Neutrophil (primary cell): Measurements from ENCODE around the gene PASK.

Experiments used
- H3K27ac ChIP-seq: fragments of 200-600 bp; sonication (generic); 2 replicates; pipeline ENCODE4 v1.5.1; 2016; ENCODE audit warnings: mild to moderate bottlenecking, moderate library complexity
- H3K27me3 ChIP-seq: fragments of 200-600 bp; sonication (generic); 2 replicates; pipeline ENCODE4 v1.6.0; 2016; ENCODE audit warnings: mild to moderate bottlenecking
- H3K36me3 ChIP-seq: fragments of 200-600 bp; sonication (generic); 2 replicates; pipeline ENCODE4 v1.5.1; 2017
- H3K4me1 ChIP-seq, 2 experiments: fragments of 200-600 bp in 1 of 2; sonication (generic) in 1 of 2; 1 replicate in 1 of 2; 2 replicates in 1 of 2; pipeline versions ENCODE4 v1.5.1 to v1.6.1; 2013 to 2016; ENCODE audit warnings: low read depth in 1 of 2, low read length in 1 of 2, mild to moderate bottlenecking in 1 of 2, moderate library complexity in 1 of 2; ENCODE audit not compliant: control insufficient read depth in 1 of 2, insufficient read depth in 1 of 2
- H3K4me3 ChIP-seq, 2 experiments: fragments of 200-600 bp in 1 of 2; sonication (generic) in 1 of 2; 1 replicate in 1 of 2; 2 replicates in 1 of 2; pipeline ENCODE4 v1.5.1; 2013 to 2016; ENCODE audit warnings: low read depth in 1 of 2, low read length in 1 of 2, mild to moderate bottlenecking in 1 of 2, moderate library complexity in 1 of 2
- H3K9me3 ChIP-seq: fragments of 200-600 bp; sonication (generic); 2 replicates; pipeline ENCODE4 v1.5.1; 2016
- CTCF ChIP-seq: fragments of 200-600 bp; sonication (generic); IDR thresholded peaks from 2 replicates; pipeline ENCODE4 v1.5.1; 2016; ENCODE audit warnings: antibody characterized with exemption

The PASK gene

GRCh38 chr2:241179899-241180298 lies 30.6 kb upstream of the PASK start:
- Histone ChIP-seq H3K9me3 (no peaks in the 10 kb centered on the region), H3K27ac (no peak overlapping the region), H3K4me3 (no peak overlapping the region), H3K36me3 (peaks cover 81% of the 10 kb centered on the region), H3K4me1 (no peaks in the 10 kb centered on the region), H3K27me3 (no peaks in the 10 kb centered on the region)
- no peak for TF ChIP-seq CTCF

DNA sequence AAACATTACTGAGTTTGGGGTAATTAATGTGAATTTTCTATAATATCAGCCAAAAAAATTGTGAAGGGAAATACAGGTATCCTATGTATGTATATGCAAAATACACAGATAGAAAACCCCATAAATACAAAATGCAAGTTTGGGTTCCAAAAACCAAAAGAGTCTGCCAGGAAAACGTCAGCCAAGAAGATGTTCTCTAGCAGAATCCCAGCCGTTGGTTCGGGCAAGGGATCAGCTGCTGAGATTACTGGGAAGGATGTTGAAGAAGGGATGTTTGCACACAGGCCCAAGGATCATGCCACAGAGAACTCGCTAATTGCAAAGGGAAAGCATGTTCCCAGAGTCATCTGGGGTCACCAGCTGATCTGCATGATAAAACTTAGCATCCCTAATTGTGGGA lies 29.7 kb upstream of the PASK start:
- no peak for TF ChIP-seq CTCF
- no peak overlapping the region for H3K27ac ChIP-seq
- H3K4me1 ChIP-seq: no peaks in the 10 kb centered on the region
- no peaks in the 10 kb centered on the region for H3K9me3 ChIP-seq
- no peaks in the 10 kb centered on the region for H3K27me3 ChIP-seq
- no peak overlapping the region for H3K4me3 ChIP-seq
- peaks cover 82% of the 10 kb centered on the region for H3K36me3 ChIP-seq

DNA sequence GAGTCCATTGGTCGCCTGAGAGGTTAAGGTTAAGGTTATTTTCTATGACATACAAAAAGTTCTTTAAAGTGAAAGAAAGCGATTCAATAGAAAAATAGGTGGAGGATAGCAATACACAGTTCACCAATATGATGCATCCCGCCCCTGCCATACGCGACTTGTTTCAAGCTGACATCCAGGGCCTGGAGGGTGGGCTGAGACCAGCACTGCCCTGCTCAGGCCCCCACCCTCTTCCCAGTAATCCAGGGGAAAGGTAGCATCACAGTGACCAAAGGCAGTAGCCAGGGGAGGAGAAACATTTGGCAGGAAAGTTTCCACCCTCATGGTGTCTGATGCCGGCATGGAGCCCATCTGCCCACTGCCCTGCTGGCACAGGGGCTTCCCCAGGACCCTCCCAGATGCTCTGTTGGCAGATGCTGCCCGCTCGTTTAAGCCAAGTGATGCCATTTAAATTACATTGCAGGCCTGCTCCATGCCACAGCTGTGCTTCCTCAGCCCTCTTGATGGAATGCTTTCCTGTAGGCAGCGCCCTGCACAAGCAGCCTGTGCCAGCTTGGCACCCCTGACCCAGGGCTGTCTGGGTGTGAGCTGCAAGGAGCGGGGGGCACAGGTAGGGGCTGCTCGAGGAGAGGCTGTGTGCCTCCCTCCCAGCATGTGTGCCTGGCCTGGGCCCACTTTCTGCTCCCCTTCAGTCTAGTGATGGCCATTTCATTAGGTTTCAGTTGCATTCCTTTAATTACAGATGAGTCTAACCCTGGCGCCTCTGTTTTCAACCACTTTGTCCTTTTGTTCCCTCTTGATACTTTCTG lies 28.5 kb upstream of the PASK start:
- Histone ChIP-seq H3K27me3 (no peaks in the 10 kb centered on the region), H3K4me1 (no peaks in the 10 kb centered on the region), H3K9me3 (no peaks in the 10 kb centered on the region), H3K4me3 (no peak overlapping the region), H3K27ac (no peak overlapping the region), H3K36me3 (peaks cover 70% of the 10 kb centered on the region)
- no peak for TF ChIP-seq CTCF

- no peak overlapping the region for H3K4me3 ChIP-seq
- H3K4me1 ChIP-seq: no peaks in the 10 kb centered on the region
- H3K9me3 ChIP-seq: peaks cover 8% of the 10 kb centered on the region
- TF ChIP-seq CTCF: no peak
- no peaks in the 10 kb centered on the region for H3K27me3 ChIP-seq
- H3K36me3 ChIP-seq: peaks cover 70% of the 10 kb centered on the region
- no peak overlapping the region for H3K27ac ChIP-seq
These were observed 24.3 kb upstream of the PASK start for GRCh38 chr2:241173557-241173956.

GRCh38 chr2:241168366-241168765 lies 19.1 kb upstream of the PASK start:
- TF ChIP-seq CTCF: no peak
- no peak overlapping the region for H3K27ac ChIP-seq
- H3K9me3 ChIP-seq: peaks cover 8% of the 10 kb centered on the region
- H3K4me3 ChIP-seq: no peak overlapping the region
- H3K4me1 ChIP-seq: no peaks in the 10 kb centered on the region
- no peaks in the 10 kb centered on the region for H3K27me3 ChIP-seq
- peaks cover 83% of the 10 kb centered on the region for H3K36me3 ChIP-seq
